ENCODE results near the gene MOB2. TPM values are rescaled to one million over a fixed set of nuclear protein-coding genes. Genes with fewer than 3 reads are reported as not detected.

MOB2 gene
- total and polyA plus RNA-seq, 2 donors from 2014 or later: 50.7 to 51.7 TPM

DNA sequence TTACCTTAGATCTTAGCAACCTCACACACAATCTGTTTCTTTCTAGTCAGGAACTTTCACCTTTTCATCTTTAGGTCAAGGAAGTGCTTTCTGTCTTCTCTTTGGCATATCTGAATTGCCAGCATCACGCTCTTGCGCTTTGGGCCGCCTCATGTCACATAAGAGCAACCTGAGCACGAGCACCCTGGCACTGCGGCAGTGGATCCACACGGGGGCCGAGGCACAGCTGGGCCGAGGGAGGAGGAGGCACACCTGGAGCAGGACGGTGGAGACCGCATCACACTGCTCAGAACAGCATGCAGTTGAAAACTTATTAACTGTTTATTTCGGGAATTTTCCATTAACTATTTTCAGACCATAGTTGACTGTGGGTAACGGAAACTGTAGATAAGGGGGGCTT is 10.7 kb downstream of the MOB2 start:
- TF ChIP-seq, protein P1, sequence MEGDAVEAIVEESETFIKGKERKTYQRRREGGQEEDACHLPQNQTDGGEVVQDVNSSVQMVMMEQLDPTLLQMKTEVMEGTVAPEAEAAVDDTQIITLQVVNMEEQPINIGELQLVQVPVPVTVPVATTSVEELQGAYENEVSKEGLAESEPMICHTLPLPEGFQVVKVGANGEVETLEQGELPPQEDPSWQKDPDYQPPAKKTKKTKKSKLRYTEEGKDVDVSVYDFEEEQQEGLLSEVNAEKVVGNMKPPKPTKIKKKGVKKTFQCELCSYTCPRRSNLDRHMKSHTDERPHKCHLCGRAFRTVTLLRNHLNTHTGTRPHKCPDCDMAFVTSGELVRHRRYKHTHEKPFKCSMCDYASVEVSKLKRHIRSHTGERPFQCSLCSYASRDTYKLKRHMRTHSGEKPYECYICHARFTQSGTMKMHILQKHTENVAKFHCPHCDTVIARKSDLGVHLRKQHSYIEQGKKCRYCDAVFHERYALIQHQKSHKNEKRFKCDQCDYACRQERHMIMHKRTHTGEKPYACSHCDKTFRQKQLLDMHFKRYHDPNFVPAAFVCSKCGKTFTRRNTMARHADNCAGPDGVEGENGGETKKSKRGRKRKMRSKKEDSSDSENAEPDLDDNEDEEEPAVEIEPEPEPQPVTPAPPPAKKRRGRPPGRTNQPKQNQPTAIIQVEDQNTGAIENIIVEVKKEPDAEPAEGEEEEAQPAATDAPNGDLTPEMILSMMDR (IDR thresholded peaks at IDR 0.05; ENCODE audit: borderline replicate concordance, extremely low read depth, insufficient read depth): no peak
- no peaks in the 10 kb centered on the region for H3K4me1 ChIP-seq (ENCODE audit: control insufficient read depth in 2 of 3, insufficient read depth in 2 of 3, low read depth in 1 of 3, low read length in 3 of 3)
- no peak overlapping the region for H3K4me3 ChIP-seq (ENCODE audit: low read length in 3 of 3)
- DNase-seq (peak in 1 of 5 donors; percentile 2), FAIRE-seq (no peak)
- H3K27ac ChIP-seq (ENCODE audit: low read depth in 2 of 2, low read length in 2 of 2): no peak overlapping the region
- no peaks in the 10 kb centered on the region for H3K9me3 ChIP-seq (ENCODE audit: control insufficient read depth in 2 of 3, insufficient read depth in 1 of 3, low read length in 3 of 3)
- intact Hi-C loops (cut with DNase I): no loop called here
- H3K27me3 ChIP-seq (ENCODE audit: control insufficient read depth, insufficient read depth, low read length): no peaks in the 10 kb centered on the region
- H3K36me3 ChIP-seq (ENCODE audit: control insufficient read depth in 2 of 3, insufficient read depth in 3 of 3, low read length in 3 of 3): peaks cover 0 to 53% (median 22%) of the 10 kb centered on the region in 3 donors
- no peak overlapping the region for H3K9ac ChIP-seq (ENCODE audit: low read length in 3 of 3)

DNA sequence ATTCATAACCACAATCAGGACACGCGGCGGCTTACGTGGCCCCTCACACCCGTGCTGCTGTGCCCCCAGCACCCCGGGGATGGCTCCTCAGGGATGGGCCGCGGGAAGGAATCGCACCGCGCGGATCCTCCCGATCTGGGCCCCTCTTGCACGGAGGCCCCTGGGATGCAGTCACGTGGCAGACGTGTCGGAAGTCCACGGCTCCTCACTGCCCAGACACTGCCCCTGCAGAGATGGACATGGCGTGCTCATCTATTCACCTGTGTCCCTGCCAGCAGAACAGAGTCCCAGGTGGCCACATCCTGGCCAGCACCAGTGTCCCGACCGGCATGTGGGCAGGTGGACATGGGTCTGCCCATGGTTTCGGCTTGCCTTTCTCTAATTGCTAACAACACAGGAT is 12.8 kb downstream of the MOB2 start:
- intact Hi-C loops (cut with DNase I): no loop called here
- H3K9ac ChIP-seq (ENCODE audit: low read length in 3 of 3): no peak overlapping the region
- no peak overlapping the region for H3K4me3 ChIP-seq (ENCODE audit: low read length in 3 of 3)
- H3K27ac ChIP-seq (ENCODE audit: low read depth in 2 of 2, low read length in 2 of 2): no peak overlapping the region
- no peaks in the 10 kb centered on the region for H3K4me1 ChIP-seq (ENCODE audit: control insufficient read depth in 2 of 3, insufficient read depth in 2 of 3, low read depth in 1 of 3, low read length in 3 of 3)
- H3K27me3 ChIP-seq (ENCODE audit: control insufficient read depth, insufficient read depth, low read length): no peaks in the 10 kb centered on the region
- DNase-seq (peak in 2 of 5 donors; percentile 10 to 67), FAIRE-seq (no peak)
- TF ChIP-seq, protein P1 (IDR thresholded peaks at IDR 0.05; ENCODE audit: borderline replicate concordance, extremely low read depth, insufficient read depth): no peak
- no peaks in the 10 kb centered on the region for H3K9me3 ChIP-seq (ENCODE audit: control insufficient read depth in 2 of 3, insufficient read depth in 1 of 3, low read length in 3 of 3)
- H3K36me3 ChIP-seq (ENCODE audit: control insufficient read depth in 2 of 3, insufficient read depth in 3 of 3, low read length in 3 of 3): peaks cover 0 to 38% (median 14%) of the 10 kb centered on the region in 3 donors

DNA sequence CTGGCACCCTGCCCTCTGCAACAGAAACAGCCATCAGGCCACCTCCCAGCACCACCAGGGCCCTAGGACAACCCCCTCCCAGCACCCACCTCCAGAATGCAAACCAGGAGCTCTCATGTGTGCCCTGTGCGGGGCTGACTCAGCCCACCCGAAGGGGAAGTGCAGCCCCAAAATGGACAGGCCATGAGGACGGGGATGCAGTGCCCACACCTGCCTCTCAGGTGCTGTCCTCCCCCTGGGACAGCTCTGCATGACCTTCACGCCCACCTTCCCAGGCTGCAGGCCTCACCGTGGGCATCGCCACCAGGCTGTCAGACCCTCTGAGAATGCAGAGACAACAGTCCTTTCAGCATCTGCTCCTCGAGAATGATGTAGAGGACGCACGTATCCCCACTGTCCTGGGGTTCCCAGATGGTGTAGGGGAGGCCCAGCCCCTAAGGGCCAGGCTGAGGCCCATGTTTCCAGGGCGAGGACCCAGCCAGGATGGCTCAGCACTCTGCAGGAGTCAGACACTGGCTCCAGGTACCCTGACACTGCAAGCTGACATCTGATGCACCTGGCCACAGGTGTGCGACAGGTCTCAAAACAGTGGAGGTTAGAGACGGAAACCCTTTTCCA is 13.5 kb downstream of the MOB2 start:
- no peaks in the 10 kb centered on the region for H3K9me3 ChIP-seq (ENCODE audit: control insufficient read depth in 2 of 3, insufficient read depth in 1 of 3, low read length in 3 of 3)
- H3K4me1 ChIP-seq (ENCODE audit: control insufficient read depth in 2 of 3, insufficient read depth in 2 of 3, low read depth in 1 of 3, low read length in 3 of 3): no peaks in the 10 kb centered on the region
- TF ChIP-seq, protein P1 (IDR thresholded peaks at IDR 0.05; ENCODE audit: borderline replicate concordance, extremely low read depth, insufficient read depth): no peak
- no peak overlapping the region for H3K27ac ChIP-seq (ENCODE audit: low read depth in 2 of 2, low read length in 2 of 2)
- H3K4me3 ChIP-seq (ENCODE audit: low read length in 3 of 3): no peak overlapping the region
- intact Hi-C loops (cut with DNase I): no loop called here
- H3K27me3 ChIP-seq (ENCODE audit: control insufficient read depth, insufficient read depth, low read length): no peaks in the 10 kb centered on the region
- DNase-seq (peak in 1 of 5 donors; percentile 54), FAIRE-seq (no peak)
- H3K36me3 ChIP-seq (ENCODE audit: control insufficient read depth in 2 of 3, insufficient read depth in 3 of 3, low read length in 3 of 3): peaks cover 0 to 32% (median 12%) of the 10 kb centered on the region in 3 donors
- H3K9ac ChIP-seq (ENCODE audit: low read length in 3 of 3): no peak overlapping the region

All from kidney (tissue), 14 donors.